ENCODE results near the gene HOXD13. TPM values are rescaled to one million over a fixed set of nuclear protein-coding genes. Genes with fewer than 3 reads are reported as not detected.

The HOXD13 gene
- polyA plus RNA-seq, 4 donors: 0.09 to 0.65 (median 0.24) TPM; not detected in 1

DNA sequence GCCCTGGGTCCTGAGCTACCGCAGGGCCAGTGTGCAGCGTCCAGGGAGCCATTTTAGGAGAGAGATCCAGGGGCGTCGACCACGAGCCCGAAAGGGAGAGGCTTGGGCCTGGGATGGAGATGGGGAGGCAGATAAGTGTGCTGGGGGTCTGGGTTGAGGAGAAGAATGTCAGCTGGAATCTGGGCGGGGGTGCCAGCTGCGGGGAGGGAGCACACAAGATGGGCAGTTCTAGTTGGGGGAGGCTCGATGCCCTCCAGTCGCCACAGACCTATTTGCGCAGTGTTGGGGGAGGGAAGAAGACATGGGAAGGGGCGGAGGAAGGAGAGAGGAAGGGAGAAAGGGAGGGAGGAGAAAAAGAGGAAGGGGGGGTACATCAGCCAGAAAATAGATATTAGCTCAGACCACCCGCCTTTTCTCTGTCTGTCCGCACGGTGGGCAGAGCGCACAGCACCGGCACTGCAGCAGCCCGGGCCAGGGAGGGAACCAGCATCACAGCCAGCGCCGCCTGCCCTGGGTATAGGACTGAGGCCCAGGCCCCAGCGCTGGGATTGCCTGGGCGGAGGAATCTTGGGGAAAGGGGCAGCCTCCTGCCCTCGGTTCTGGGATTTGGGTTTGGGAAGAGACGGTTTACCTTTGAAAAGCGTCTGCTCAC is 12.7 kb downstream of the HOXD13 start:
- no peak for DNase-seq (ENCODE audit: low read depth in 4 of 4, low spot score in 2 of 4)

DNA sequence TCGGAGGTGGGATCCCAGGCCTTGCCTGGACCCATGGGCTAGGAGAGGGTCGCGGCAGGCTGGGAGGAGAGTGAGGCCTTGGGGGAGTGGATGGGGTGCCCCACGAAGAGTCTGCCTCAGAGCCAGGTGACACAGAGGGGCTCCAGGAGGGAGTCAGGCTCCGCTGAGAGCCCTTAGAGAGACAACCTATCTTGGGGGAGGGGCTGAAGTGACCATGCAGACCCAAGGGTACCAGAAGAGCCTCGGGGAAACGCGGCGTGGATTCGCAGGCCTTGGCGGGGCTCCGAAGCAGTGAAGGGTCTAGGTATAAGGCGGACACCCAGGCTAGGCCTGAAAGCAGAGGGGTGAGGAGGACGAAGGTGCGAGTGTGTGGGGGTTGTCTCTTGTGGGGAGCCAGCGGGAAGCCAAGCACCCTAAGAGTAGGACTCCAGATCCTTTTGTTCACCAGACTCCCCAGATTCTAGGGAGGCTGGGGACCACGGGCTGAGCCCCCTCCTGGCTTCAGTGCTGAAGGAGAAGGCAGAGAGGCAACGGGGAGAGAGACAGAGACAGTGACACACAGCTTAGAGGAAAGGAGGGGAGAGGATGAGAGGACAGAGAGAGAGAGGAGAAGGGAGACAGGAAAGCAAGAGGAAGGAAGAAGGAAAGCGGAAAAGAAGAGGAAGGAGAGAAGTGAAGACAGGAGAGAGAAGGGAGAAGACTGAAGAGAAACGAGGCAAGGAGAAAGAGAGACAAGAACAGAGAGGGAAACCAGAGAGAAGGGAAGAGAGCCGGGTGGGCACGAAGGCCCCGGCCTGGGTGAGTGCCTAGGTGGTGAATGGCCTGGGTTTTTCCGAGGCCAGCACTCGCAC is 13.4 kb downstream of the HOXD13 start:
- no peak for DNase-seq (ENCODE audit: low read depth in 4 of 4, low spot score in 2 of 4)

DNA sequence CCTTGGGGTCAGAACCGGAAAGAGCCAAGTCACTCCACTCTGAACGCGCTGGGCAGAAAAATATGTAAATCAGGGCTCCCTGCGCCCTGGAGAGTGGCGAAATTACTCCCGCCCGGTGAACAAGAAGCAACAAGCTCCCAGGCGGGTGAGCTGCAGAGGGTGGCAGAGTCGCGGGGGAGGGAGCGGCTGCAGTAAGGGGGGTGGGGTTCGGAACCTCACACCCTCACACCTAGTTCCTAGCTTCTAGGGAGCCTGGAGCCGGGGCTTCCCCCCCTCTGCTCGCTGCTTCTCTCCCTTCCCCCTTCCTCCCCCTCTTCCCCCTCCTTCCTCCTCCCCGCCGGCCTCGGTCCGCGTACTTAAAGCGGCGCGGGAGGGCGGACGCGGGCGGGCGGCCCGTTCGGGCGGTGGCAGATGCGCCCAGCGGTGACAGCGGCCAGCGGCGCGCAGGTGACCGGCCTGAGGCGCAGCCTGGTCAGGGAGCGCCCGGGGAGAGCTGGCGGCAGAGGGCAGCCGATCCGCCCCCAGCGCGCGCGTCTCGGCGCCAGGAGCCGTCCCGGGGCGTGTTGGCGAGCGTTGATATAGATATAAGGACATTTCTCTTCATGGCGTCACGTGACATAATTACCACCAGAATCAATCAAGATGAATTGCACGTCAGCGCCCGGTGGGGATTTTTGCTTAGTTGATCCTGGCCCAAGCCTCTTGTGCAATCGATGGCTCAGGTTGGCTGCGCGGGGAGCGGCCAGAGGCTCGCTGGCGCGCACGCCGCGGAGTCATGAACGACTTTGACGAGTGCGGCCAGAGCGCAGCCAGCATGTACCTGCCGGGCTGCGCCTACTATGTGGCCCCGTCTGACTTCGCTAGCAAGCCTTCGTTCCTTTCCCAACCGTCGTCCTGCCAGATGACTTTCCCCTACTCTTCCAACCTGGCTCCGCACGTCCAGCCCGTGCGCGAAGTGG is 14.3 kb downstream of the HOXD13 start, which contains the start of gene HOXD11:
Gene HOXD11 (plus strand): TSS at position 700 of the 959 bp plus-strand sequence. CDS start 76 bp downstream, at position 776.
- no peak for DNase-seq (ENCODE audit: low read depth in 4 of 4, low spot score in 2 of 4)

DNA sequence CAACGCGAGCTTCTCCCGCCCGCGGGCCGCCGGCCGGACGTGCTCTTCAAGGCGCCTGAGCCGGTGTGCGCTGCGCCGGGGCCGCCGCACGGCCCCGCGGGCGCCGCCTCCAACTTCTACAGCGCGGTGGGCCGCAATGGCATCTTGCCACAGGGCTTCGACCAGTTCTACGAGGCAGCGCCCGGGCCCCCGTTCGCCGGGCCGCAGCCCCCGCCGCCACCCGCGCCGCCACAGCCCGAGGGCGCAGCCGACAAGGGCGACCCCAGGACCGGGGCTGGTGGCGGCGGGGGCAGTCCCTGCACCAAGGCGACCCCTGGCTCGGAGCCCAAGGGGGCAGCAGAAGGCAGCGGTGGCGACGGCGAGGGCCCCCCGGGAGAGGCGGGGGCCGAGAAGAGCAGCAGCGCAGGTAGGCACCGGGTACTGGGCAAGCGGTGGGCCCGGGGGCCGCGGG is 15.2 kb downstream of the HOXD13 start:
- no peak for DNase-seq (ENCODE audit: low read depth in 4 of 4, low spot score in 2 of 4)

DNA sequence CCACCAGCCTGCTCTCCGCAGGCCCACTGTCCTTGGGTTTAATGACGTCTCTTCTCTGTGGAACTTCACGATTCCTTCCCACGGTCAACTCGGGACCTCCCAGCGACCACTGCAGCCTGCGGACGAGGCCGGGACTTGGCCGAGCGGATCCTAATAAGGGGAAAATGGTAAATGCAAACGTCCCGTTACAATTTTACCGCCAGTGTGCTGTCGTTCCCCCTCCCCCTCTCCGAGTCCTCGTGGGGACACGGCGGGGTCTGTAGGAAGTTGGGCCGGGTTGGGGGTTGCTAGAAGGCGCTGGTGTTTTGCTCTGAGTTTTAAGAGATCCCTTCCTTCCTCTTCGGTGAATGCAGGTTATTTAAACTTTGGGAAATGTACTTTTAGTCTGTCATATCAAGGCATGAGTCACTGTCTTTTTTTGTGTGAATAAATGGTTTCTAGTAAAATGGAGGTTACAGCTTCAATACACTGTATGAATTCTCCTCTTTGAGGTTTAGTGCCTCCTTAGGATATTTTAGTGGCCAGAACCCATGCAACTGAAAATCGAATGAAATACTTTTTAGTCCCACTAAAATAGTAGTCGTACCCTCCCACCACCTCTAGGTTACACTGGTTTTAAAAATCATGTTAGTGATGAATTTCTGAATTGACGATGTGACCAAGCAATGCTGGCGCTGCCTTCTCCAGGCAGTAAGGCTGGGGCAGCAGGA is 16.8 kb downstream of the HOXD13 start:
- DNase-seq (ENCODE audit: low read depth in 4 of 4, low spot score in 2 of 4): no peak

DNA sequence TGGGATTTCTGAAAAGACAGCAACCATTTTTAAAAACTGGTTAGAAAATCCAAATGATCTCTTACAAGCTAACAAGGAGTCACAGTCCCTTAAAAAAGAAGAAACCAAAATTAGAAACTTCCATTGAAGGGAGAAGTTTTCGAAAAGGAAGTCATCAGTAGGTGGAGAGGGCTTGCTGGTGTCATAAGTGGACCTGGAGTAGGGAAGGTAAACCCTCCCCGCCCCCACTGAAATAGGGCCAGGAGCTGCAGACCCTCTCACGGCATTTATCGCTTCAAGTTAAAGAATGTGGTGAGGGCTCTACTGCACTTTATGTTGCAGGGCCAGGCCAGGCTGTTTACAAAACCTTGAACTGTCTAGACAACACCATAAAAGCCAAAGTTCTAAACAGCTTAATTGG is 17.4 kb downstream of the HOXD13 start:
- DNase-seq (ENCODE audit: low read depth in 4 of 4, low spot score in 2 of 4): no peak

DNA sequence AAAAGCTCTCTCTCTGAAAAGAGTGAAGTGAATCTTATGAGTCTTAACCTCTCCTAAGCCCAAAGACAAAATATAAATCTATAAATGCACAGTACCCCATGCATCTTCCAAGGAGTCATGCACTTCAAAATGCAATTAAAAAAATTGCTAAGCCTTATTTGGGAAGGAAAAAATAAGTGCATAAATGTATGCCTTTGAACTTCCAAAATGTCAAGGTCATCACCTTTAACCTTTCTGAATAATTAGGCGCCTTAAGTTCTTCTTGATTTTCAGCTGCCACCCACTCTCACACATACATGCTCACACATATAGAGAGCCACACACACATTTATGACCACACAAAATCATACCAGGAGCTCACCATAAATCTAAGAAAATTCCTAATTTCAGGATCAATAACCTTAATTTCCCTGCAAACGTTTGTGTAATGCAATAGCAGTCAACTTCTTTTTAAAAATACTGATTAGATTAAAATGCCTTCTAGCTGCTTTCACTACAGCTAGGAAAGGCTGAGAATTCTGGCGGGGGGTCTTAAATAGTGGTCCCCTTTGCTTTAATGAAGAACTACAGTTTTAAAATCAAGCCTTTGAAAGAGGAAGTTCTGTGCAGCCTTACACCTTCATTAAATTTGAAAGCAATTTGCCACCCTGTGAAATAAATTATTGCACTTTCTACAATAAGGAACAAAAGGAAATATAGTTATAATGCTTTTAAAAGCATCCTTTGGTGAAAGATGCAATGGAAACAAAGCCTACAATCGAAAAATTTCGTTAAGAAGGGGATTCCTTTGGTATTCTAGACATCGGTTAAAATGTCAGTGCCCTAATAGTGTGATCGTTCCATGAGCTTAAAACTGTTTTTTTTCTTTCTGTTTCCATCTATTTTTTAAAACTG is 18.1 kb downstream of the HOXD13 start:
- no peak for DNase-seq (ENCODE audit: low read depth in 4 of 4, low spot score in 2 of 4)

DNA sequence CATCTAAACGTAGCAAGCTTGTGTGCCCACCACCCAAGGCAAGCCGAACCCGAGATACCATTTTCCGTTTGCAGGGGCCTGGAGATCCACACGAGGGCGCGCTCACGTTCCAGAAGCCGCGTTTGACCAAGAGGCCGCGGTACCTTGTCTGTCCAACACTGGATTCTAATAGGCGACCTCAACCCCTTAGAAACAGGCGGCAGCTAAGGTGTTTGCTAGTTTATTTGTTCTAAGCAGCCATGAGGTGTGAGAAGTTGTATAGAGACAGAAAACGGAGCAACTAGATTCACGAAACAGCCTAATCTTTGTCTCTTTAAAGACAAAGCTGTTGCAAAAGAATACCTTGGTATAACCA is 18.8 kb downstream of the HOXD13 start:
- DNase-seq (ENCODE audit: low read depth in 4 of 4, low spot score in 2 of 4): no peak

DNA sequence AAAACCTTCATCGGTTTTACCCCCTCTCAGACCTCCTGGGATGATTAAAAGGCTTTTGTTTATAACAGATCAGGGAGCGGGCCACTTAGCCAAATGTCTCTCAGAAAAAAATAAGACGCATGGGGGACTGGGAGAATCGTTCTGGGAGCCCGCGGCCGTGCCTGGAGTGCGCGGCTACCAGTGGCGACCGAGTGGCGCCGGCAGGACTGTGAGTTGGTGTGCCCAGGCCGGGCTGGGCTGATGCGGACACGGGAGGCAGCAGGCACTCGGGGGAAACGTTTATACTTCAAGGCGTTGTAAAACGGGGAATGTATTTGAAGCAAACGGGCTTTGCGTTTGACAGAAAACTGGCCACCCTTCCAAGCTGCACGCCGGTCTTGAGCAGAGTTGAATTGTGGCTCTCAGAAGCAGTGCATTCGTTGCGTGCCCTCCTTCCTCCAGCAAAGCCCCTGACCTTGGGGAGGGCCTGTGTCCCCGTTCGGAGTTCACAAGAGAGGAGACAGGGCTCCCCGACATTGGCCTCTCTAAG is 19.4 kb downstream of the HOXD13 start:
- DNase-seq (ENCODE audit: low read depth in 4 of 4, low spot score in 2 of 4): no peak

DNA sequence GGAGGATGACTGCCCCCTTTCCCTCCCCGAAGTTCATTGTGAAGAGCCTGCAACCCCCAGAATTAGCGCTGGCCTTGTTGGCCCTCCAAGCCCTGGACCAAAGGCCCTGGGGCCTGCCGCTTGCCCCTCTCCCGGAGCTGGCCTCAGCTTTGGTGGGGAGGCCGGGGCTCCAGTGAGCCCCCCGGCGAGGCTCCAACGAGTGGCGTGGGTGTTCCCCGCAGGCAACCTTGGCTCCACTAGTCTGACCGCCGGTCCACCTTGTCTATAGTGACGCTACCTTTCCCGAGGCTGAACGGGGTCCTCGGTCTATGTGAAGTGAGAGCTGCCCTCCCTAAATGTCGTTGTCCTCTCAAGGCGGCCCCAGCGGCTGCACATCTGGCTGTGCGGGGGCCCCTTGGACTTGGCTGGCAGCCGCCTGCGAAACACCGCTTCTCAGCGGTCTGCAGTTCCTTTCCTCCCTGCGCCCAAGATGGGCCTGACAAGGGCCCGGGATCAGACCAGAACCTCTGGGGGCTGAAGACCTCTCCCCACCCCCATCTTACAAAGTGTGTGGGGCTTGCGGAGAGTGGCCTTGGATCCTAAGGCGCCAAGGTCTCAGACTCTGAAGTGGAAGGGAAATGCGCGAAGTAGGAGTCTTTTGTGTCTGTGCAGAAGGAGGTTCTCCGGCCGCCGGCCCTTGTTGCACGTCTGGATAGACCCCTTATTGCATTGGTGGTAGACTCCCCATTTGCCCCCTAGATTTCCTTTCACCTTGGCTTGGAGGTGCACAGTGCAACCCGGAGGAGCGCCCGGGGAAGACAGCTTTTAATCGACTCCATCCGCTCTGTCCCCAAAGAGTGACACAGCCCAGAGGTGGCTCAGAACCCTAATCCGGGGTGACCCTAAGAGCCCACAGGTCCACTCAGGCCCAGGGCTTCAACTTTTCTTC is 20.1 kb downstream of the HOXD13 start:
- DNase-seq (ENCODE audit: low read depth in 4 of 4, low spot score in 2 of 4): no peak

DNA sequence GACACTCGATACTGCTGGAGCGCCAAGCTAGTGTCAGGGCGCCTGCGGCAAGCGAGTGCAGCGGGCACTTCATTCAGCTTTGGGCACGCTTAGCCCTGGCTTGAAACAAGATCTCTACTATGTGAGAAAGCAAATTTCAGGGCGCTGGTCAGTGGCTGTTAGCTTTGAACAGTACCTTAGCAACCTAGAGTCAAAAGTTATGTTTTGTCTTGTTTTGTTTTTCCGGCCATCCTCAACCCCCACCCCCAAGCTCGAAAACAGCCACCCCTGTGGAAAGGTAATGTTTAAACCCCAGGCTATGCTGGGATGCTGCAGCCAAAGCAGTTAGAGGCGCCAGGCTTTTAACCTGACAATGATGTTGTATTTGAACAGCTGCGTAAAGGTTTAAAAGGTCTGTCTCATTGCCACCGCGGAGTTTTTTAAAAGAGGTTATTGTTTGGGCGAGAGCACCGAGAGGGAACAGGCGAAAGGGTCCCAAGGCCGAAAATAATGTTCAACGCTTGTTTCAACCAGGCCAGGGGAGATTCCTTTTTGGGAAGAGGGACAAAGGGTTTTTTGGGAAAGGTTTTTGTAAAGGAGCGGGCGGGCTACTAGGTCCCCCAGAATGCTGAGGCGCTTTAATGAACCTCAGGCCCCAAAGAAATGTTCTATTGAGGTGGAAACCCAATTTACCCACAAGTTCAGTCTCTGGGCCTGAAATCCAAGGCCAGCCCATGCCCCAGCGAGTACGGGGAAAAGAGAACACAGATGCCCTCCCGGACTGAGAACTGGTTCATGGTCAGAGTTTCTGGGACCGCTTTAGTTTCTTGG is 21.8 kb downstream of the HOXD13 start:
- no peak for DNase-seq (ENCODE audit: low read depth in 4 of 4, low spot score in 2 of 4)

DNA sequence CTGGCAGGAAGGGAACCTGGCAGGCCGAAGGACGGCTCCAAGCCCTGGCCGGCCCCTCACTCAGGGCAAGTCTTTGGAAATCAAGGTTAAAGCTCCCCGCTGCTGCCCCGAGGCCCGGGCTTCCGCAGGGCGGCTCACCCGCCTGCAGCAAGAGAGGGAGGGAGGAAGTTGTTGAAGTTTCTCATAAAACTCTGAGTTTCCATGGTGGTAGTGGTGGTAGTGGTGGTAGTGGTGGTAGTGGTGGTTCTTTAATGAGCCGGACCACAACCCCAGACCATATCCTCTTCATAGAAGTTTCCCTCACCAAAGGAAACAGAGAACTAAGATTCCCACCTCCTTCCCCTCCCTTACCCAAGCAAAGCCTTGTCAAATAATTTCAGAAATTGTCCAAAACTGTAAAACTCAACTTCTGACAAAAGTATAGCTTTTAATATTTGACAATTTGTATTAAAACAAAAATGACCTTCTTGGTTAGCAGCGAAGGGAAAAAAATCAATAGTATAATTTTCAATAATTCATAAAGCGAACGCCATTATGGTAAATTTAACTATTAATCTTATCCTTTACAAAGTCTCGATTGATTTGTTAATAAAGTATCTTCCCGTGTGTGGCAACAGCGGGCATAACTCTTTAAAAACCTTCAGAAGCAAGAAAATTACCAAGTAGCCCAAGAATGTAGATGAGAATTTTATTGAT is 22.6 kb downstream of the HOXD13 start:
- no peak for DNase-seq (ENCODE audit: low read depth in 4 of 4, low spot score in 2 of 4)

DNA sequence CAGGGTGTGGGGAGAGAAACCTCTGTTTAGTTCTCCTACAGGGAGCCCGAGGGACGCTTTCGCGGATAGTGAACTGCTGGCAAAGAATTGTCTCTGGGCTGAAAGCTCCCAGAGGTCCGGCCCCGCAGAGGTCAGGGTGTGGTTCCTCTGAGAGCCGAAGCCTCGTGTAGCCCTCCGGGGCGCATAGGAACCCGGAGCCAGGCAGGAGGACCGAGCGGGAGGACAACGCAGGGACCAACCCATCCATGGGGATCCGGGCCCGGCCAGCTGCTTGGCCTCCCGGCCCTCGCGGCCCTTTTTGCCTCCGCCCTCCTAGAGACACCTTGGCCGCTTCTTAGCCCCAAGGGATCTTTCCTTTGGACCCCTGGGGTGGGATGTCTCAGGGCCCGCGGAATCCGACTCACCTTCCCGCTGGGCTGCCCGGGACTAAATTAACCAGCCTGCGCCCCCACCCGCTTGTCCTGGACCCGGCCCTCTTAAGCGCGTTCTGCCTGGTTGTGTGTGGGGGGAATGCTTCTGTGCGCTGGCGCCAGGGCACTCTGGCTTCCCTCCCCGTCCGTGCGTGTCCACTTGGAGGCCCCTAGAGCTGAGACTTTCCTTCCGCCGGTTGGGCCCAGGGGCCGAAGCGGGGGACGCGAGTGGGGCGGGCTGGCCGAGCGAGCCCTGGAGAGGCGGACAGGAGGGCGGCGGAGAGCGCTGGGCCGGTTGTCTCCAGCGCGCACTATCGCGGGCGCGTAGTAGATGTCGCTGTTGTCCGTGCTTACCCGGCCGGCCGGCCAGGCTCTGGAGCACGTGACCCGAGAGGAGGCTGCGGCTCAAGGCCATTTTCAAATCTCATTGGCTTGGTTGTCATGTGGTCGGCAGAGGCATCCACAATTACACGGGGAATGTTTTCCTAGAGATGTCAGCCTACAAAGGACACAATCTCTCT is 23.6 kb downstream of the HOXD13 start, which contains the start of gene HOXD10:
Gene HOXD10 (plus strand): TSS at position 896 of the 931 bp plus-strand sequence. CDS start 56 bp downstream, outside the sequence.
- peak in 1 of 4 donors; percentile 92 for DNase-seq (ENCODE audit: low read depth in 4 of 4, low spot score in 2 of 4)

DNA sequence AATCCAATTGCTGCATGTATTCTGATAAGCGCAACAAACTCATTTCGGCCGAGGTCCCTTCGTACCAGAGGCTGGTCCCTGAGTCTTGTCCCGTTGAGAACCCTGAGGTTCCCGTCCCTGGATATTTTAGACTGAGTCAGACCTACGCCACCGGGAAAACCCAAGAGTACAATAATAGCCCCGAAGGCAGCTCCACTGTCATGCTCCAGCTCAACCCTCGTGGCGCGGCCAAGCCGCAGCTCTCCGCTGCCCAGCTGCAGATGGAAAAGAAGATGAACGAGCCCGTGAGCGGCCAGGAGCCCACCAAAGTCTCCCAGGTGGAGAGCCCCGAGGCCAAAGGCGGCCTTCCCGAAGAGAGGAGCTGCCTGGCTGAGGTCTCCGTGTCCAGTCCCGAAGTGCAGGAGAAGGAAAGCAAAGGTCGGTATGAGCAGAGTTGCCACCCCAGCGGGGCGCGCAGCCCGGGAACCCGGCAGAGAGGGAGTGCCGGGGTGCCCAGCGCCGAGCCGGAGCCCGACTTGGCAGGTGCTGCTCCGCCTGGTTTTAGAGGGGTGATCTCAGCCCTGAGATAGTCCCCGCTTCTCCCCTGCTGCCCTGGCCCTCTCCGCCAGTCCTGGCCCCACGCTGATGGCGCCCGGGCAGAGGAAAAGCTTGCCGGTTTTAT is 24.8 kb downstream of the HOXD13 start:
- no peak for DNase-seq (ENCODE audit: low read depth in 4 of 4, low spot score in 2 of 4)

Data from left renal cortex interstitium (tissue), 4 donors.